ENCODE results near the gene CMTM4. TPM values are rescaled to one million over a fixed set of nuclear protein-coding genes. Genes with fewer than 3 reads are reported as not detected.

CMTM4 gene
- total and polyA plus RNA-seq, 2 of the 8 experiments (the other 6 are each of a cell fraction or from before 2014, with no cell fraction given) = 35.3 to 51.7 TPM

GRCh38 chr16:66598111-66598510 is 98.4 kb downstream of the CMTM4 start (continued):
- TF ChIP-seq CTCF (IDR thresholded peaks at IDR 0.05; ENCODE audit: control extremely low read depth in 1 of 3, insufficient read depth in 1 of 3, low read depth in 1 of 3, low read length in 3 of 3) (no peak), CTBP2 (IDR thresholded peaks at IDR 0.05; ENCODE audit: borderline replicate concordance, insufficient read depth, insufficient read length, low read length) (no peak)

Measured in H1 (cell line).